ENCODE data around the gene SLC6A11.

The SLC6A11 gene

DNA sequence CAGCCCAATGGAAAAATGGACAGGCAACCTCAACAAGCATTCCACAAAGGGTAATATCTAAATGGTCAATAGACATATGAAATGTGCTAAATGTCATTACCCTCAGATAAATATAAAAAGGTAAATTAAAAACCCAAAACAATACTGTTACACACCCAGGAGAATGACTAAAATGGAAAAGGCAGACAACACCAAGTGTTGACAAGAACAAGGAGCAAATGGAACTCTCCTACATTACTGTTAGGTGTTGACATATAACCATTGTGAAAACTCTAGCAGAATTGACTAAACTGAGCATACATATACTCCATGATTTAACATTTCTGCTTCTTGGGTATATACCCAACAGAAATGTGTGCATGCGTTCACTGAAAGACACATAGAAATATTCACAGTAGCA is 25.3 kb upstream of the SLC6A11 start:
- no peak for DNase-seq (ENCODE audit: low read depth in 2 of 2)

DNA sequence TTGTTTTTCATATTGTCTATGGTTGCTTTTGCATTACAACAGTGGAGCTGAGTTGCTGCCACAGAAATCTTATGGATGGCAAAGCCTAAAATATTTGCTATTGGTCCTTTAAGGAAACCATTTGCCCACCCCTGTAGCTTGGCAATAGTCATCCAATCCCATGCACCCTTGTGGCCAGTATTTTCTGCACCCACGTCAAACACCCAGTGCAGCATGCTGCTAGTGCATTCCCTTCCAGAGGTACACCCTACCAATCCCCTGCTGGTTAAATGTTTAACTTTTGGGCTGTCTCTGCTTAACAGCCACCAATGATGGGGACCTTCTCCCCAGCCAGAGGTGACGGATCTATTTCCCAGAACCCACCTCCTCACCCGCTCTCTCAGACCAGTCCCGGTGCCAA is 23.8 kb upstream of the SLC6A11 start:
- DNase-seq (ENCODE audit: low read depth in 2 of 2) = no peak

DNA sequence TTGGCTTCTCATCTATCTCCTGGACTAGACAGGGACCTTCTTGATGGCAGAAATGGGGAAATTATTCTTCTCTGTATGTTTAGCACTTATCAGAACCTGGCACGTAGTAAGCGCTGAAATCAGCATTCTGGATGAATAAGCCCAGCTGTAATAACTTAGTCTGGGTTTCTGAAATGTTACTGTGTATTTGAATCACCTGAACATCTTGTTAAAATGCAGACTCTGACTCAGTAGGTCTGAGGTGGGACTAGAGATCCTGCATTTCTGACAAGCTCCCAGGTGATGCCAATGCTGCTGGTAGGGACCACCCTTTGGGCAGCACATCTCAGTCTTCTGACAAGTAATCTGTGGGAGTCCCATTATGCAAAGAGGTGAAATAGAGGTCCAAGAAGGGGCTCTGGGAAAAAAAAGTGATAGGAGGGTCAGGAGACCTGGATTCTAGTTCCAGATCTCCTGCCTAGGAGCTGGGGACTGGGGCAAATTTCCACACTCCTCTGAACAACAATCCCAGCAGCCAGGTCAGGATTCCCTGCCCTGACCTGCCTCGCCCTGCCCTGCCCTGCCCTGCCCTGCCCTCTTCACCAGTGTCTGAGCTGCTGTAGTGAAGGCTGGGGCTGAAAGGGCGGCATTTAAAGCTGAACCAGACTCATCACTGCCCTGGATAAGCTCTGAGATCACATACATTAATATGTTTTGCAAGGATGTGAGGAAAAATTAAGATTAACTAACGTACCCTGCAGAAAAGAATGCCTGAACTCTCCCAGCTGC is 17.2 kb upstream of the SLC6A11 start:
- no peak for DNase-seq (ENCODE audit: low read depth in 2 of 2)

DNA sequence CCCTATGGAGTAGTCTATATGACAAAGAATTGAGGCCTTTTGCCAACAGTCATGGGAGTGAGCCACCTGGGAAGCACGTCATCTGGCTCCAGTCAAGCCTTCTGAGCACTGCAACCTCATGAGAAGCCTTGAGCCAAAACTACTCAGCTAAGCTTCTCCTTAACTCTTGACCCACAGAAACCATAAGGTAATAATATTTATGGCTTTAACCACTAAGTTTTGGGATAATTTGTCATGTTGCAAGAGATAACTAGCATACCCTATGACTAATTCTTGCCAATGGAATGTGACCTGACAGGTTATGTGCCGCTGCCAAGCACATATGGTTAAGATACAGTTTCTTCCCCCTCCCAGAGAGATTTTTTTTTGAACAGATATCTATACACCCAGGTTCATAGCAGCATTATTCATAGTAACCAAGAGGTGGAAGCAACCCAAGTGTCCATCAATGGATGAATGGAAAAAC is 11.8 kb upstream of the SLC6A11 start:
- DNase-seq (ENCODE audit: low read depth in 2 of 2) = no peak

DNA sequence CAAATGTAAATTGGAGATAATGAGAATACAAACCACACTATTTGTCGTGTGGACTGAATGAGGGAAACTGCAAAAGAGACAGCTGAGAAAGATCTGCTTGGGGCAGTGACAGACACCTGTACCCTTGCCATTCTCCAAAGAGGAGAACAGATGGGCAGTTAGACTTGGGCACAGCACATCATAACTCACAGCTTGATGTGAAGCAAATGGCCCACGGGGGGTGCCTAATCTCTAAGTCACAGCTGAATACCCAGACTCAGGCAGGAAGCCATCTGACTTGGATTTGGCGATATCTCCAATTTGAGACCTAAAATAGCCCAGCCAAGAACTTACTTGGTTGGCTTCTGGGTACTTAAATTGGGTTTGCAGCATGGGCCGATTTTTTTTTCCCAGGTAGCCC is 10.0 kb upstream of the SLC6A11 start:
- DNase-seq (ENCODE audit: low read depth in 2 of 2) = no peak

DNA sequence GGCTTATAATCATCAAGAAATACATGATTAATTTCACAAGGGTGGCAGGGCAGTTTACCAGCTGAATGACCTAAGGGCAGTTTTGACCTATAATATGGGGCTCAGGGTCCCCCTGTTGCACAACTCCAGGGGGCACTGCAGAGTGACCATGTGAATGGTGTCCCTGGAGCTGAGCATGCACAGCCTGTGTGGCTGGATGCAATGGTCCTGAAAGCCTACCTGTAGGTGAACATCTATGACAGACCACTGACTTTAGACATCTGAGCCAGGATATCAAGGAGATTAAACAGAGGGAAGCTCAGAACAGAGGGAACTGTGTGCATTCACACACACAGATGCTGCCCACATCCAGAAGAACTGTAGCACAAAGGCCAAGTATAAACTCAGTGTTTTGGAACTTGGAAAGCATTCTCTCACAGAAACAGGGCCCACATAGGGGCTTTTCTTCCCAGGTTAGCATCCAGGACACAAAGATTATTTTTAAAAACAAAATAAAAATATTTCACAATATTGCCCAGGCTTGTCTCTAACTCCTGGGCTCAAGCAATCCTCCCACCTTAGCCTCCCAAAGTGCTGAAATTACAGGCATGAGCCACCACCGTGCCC is 7.8 kb upstream of the SLC6A11 start:
- DNase-seq (ENCODE audit: low read depth in 2 of 2) = no peak

DNA sequence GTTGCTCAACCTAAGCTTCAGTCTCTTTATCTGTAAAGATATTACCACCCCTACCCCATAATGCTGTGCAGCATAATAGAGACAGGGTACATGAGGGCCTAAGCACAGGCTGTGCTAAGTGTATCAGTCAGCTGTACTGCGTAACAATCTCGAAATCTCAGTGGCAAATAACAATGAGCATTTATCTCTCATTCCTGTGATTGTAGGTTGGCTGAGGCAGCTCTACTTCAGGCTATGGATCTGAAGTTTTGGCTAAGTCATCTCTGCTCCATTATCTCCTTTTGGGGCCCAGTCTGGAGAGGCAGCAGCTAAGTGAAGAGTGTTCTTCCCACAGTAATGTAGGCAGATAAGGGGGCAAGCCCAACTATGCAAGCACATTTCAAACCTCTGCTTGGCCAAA is 7.1 kb upstream of the SLC6A11 start:
- no peak for DNase-seq (ENCODE audit: low read depth in 2 of 2)

DNA sequence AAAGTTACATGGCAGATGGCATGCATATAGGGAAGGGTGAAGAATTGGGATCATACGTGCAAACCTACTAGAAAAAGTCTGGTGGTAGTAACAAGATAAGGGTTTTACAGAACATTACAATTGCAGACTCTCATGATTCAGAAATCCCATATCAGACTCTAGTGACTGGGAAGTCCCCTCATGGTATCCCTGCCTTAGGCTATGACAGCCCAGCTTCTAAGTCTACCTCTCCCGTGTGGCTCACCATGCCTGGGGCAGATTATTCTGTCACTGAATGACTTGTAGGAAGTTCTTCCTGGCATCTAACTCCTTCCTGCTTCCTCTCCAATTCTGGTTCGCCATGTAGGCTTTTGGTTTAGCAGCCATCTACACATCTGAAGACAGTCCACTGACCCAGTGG is 5.7 kb upstream of the SLC6A11 start:
- no peak for DNase-seq (ENCODE audit: low read depth in 2 of 2)

DNA sequence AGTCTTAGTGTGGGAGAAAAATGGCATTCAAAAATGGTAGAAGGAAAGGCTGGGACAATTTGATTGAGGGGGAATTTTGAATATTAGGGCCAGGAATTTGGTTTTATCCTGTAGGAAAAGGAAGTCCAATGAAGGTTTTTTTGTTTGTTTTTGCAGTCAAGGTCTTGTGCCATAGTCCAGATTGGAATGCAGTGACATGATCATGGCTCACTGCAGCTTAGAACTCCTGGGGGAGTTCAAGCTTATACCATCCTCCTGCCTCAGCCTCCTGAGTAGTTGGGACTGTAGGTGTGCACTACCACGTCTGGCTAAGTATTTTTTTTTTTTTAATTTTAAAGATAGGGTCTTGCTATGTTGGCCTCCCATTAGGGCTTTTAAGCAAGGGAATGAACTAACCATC is 2.6 kb upstream of the SLC6A11 start:
- no peak for DNase-seq (ENCODE audit: low read depth in 2 of 2)

DNA sequence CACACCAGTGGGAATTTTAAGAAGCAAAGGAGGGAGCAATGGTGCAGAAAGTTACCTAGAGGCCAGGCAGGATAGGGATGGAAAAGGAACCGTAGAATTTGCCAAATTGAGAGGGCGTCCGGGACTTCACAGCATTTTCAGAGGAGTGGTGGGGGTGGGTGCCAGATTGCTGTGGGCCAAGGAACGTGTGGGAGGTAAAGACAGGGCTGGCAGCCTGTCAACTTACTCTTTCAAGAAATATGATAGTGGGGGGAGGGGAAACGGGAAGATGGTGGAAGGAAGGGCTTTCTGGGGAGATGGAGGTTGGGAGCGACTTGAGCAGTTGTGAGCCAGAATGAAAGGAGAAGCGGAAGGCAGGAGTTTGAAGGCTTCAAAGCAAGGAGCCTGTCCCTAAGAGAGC is 1.4 kb upstream of the SLC6A11 start:
- no peak for DNase-seq (ENCODE audit: low read depth in 2 of 2)

DNA sequence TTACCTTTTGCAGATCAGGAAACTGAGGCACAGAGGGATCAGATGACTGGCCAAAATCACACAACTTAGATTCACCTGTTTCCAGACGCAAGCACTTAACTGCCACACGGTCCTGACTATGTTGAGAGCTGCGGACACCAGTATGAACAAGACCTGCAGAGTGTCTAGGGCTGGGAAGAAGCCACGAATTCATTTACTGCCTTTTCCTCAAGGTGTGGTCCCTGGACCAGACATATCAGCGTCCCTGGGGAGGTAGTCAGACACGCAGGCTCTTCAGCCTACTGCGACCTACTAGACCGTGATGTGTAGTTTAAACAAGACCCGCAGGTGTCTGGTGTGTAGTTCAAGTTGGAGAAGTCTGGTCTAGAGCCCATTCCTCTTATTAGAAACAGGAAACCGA is 541 bp upstream of the SLC6A11 start:
- DNase-seq (ENCODE audit: low read depth in 2 of 2) = no peak

DNA sequence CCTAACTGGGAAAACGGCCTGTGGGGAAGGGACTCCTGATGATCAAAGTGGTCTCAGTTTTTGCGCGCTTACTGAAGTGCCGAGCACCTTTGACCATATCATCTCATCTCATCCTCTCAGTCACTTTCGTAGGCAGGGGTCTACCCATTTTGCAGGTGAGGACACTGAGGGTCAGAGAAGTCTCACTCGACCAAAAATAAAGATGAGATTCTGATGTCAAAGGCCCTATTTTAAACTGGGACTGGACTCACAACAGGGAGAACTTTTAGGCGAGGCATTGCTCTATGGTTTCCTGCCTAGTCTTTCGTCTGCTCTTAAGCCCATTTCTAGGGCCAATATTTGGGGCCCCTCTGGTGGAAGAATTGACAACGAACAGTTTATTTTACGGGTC is 830 bp downstream of the SLC6A11 start:
- DNase-seq (ENCODE audit: low read depth in 2 of 2) = no peak

DNA sequence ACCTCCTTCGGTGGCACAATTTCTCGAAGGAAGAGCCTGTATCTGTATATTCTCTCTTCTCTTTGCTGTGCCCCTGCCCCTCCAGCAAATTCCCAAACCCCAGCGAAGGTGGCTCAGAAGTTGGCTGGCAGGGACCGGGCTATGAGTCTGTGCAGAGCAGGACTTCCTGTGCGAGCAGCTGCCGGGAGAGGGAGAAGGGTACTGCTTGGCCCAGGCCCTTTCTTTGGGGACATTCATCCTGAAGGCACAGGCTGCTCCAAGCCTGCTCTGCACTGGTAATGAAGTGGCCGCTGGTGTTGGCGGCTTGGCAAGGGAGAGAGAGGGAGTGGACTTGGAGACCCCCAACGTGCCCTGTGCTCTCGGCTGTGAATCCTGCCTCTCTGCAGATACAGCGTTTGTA is 1.5 kb downstream of the SLC6A11 start:
- DNase-seq (ENCODE audit: low read depth in 2 of 2) = no peak

DNA sequence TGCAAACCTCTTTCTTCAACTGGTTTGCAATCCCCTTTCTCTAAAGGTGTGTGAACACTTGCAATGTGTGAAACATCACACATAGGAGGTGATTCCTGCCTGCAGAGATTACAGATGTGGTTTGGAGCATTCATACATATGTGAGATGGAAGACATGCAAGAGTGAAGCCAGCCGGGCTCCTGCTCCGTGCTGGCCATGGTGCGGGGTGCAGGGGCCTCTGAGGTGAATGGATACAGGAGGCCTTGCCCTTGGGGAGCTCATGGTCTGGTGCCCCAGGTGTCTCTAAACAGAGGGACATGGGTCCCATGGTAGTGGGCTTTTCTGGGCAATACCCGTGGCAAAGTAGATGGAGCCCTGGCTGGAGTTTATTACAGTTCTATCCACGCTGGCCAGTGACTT is 6.0 kb downstream of the SLC6A11 start:
- DNase-seq (ENCODE audit: low read depth in 2 of 2) = no peak

DNA sequence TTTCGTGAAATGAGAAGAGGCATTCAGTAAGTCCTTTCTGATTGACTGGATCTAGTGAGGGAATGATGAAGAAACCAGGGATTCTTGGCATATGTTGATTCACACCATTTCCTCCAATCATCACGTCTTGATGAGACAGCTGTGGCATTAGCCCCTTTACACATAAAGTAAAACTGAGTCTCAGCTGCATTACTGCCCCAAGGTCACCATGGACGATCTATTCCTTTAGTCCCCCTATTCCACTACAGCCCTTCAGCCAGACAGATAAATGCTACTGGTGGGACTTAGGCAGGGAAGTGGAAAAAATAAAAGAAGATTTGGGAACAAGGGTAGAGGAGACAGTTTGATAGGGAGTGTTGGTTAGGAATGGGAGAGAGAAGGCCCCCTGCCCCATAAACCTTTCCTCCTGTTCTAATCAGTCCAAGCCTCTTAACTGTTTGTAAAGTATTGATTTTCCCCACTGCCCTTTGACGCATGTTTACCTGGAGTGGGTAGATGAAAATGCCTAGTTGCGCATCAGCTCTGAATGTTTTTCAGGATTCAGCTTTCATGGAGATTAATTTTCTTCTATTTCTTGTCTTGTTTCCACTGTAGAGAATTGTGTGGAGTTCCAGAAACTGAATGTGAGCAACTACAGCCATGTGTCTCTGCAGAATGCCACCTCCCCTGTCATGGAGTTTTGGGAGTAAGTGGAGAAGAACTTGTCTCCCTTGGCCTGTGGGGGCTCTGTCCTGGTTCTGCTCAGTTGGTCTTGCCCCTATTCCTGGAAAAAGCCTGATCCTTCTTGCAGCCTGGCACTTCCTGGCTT is 6.9 kb downstream of the SLC6A11 start:
- DNase-seq (ENCODE audit: low read depth in 2 of 2) = no peak

DNA sequence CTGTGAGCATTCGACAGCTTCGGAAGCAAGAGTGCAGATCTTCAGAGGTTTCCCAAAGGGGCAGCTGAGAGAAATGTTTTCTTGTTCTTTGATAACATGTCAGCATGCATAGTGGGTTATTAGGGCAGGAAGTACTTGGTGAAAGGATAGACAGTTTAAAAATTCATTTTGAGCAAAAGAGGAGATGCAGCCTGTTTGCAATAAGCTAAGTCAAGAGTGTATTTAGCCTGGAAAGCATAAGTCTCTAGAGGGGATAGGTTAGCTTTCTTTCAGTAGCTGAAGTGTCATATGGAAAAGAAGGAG is 7.4 kb downstream of the SLC6A11 start:
- no peak for DNase-seq (ENCODE audit: low read depth in 2 of 2)

DNA sequence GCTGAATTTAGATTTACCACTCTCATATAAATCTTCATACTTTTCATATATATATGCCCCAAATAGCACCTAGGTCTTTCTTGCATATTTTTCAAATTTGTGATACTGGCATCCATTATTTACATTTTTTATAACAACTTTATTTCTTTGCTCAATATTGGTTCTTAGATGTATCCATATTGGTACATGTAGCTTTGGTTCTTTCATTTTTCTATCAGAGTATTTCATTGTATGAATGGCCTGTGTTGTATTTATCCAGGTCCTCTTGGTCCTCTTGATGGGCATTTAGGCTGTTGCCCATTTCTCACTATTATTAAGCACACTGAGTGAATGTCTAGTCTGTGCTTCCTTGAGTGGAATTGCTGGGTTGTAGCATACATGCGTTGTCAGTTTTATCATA is 8.4 kb downstream of the SLC6A11 start:
- no peak for DNase-seq (ENCODE audit: low read depth in 2 of 2)

DNA sequence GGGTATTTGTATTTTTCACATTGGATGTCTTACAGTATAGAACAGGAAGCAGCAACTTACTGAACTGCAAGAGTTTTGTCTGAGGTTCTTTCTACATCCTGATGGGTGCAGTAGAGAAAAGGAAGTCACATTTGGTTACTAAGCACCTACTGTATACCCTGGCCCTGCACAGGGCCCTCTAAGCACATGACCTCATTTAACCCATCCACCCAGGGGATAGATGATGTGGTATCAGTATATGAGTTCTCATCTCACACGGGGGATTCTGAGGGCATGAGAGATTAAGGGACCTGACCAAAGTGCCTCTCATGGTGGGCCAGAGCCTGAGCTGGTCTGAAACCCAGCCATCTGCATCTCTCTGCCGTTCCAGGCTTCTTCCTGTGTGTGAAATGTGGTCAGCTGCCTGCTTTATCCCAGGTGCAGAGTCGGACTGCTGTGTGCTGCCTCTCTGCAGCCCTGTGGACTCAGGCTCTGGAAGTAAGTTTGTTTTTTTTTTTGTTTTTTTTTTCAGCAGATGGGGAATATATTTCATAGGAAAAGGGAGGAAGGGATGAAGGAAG is 17.9 kb downstream of the SLC6A11 start:
- no peak for DNase-seq (ENCODE audit: low read depth in 2 of 2)

DNA sequence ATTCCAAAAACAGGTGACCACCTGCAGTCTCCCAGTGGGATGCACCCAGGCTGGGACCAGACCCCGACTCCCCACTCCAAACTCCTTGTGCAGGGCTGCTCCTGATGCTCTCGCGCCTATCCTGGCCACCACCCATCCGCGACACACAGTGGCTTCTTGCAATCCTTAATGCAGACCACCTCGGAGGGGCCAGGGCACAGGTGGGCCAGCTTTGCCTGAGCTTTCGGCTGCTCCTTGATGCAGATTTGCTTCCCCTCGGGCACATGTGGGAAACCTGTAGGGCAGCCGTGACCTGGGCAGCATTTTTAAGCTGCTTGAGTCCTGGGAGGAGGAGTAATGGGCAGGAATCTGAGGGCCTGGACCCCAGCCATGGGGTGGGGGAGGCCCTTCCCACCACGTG is 18.9 kb downstream of the SLC6A11 start:
- DNase-seq (ENCODE audit: low read depth in 2 of 2) = no peak

DNA sequence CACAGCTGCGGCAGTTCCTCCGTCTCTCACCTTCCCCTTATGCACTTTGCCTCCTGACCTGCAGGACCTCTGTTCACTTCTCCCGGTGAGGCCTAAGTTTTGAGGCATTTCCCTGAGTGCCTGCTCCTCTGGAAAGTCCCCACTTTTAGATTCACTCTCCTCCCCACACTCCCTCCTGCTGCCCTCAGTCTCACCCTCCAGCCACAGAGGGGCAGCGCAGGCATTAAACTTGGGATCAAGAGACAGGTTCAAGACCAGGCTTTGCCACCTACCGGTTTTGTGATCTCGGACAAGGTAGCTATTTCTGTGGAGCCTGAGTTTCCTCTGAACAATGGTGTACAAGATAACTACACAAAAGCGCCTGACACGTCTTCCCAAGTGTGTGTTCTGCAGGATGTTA is 19.4 kb downstream of the SLC6A11 start:
- DNase-seq (ENCODE audit: low read depth in 2 of 2) = no peak

DNA sequence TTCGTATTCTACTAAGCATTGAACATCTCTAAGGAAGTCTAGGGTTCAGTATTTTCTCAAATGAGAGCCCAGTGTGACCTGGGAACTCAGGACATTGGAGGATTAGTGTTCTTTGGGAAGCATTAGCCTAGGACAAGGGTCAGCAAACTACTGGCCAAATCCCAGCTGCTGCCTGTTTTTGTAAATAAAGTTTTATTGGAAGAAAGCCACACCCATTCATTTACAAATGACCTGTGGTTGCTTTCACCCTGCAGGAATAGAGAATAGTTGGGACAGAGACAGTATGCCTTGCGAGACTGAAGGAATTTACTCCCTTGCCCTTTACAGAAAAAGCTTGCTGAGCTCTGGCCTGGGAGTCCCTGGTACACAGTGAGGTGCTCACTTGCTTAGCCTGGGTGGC is 20.6 kb downstream of the SLC6A11 start:
- DNase-seq (ENCODE audit: low read depth in 2 of 2) = no peak

DNA sequence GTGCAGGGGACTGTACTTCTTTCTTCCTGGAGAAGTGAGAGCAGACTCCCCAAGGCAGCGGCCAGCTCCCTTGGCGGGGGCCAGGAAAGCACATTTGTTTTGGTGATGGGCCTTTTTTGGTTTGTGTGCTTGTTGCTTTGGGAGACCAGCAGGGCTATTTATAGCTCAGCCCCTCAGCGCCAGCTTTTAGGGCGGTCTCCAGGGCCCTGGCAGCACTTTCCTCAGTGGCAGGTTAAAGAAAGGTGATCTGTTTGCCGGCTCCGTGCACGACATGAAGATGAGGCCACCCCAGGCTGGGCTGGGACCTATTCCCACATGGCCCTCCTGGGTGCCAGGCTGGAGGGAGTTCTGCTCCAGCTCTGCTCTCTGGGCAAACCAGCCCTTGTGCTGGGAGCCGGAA is 21.8 kb downstream of the SLC6A11 start:
- no peak for DNase-seq (ENCODE audit: low read depth in 2 of 2)

DNA sequence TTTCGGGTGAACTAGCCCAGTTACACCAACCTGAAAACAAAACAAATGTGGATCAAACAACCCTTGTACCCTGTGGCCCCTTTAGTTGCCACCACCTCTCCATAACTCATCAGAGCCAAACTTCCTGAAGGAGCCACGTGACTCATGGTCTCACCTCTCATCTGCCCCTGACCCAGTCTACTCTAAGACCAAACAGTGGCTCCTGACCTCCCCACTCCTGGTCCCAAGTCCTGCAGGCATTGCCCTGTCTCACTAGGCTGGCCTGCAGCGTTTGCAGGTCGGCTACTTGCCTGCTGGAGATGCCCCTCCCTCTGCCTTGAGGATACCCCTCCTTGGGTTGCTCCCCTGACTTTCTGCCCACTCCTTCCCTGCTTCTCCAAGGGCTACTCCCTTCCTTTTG is 23.1 kb downstream of the SLC6A11 start:
- no peak for DNase-seq (ENCODE audit: low read depth in 2 of 2)

Data from fibroblast of skin of left quadriceps (primary cell).